ENCODE data around the gene YWHAH. TPM values are rescaled to one million over a fixed set of nuclear protein-coding genes. Genes with fewer than 3 reads are reported as not detected.
"Not testable (repeated sequence)": the region's sequence is repeated elsewhere in the genome, so short reads cannot be mapped to it uniquely, and the experiment has no call there.

The YWHAH gene
- total RNA-seq, 1 donor from 2014 or later: 110 TPM

GRCh38 chr22:31973739-31974138, 29.4 kb downstream of the YWHAH start:
- H3K4me3 Mint-ChIP-seq: no peak overlapping the region
- peaks cover 10% of the 10 kb centered on the region for H3K4me1 Mint-ChIP-seq (ENCODE audit: unreplicated experiment)
- DNase-seq (ENCODE audit: extremely low spot score, unreplicated experiment): no peak
- peaks cover 13% of the 10 kb centered on the region for H3K27me3 Mint-ChIP-seq
- no peaks in the 10 kb centered on the region for H3K9me3 Mint-ChIP-seq
- peak overlapping the region; percentile 27 for H3K27ac Mint-ChIP-seq
- H3K36me3 Mint-ChIP-seq: no peaks in the 10 kb centered on the region
- TF ChIP-seq CTCF (conservative IDR thresholded peaks at IDR 0.05): no peak

- peak overlapping the region; percentile 28 for H3K27ac Mint-ChIP-seq
- no peaks in the 10 kb centered on the region for H3K9me3 Mint-ChIP-seq
- H3K4me3 Mint-ChIP-seq: no peak overlapping the region
- H3K4me1 Mint-ChIP-seq (ENCODE audit: unreplicated experiment): peaks cover 4% of the 10 kb centered on the region
- TF ChIP-seq CTCF (conservative IDR thresholded peaks at IDR 0.05): peak; percentile 83
- no peaks in the 10 kb centered on the region for H3K36me3 Mint-ChIP-seq
- peak; percentile 77 for DNase-seq (ENCODE audit: extremely low spot score, unreplicated experiment)
- peaks cover 9% of the 10 kb centered on the region for H3K27me3 Mint-ChIP-seq
These were observed 33.0 kb downstream of the YWHAH start for GRCh38 chr22:31977141-31977841.

- H3K4me1 Mint-ChIP-seq (ENCODE audit: unreplicated experiment): peaks cover 4% of the 10 kb centered on the region
- H3K4me3 Mint-ChIP-seq: no peak overlapping the region
- no peak overlapping the region for H3K27ac Mint-ChIP-seq
- peaks cover 9% of the 10 kb centered on the region for H3K27me3 Mint-ChIP-seq
- no peaks in the 10 kb centered on the region for H3K9me3 Mint-ChIP-seq
- TF ChIP-seq CTCF (conservative IDR thresholded peaks at IDR 0.05): no peak
- H3K36me3 Mint-ChIP-seq: no peaks in the 10 kb centered on the region
- no peak for DNase-seq (ENCODE audit: extremely low spot score, unreplicated experiment)
These were observed 33.6 kb downstream of the YWHAH start for GRCh38 chr22:31977939-31978338.

GRCh38 chr22:31980628-31981027, 36.3 kb downstream of the YWHAH start:
- H3K9me3 Mint-ChIP-seq: no peaks in the 10 kb centered on the region
- no peak overlapping the region for H3K4me3 Mint-ChIP-seq
- H3K27ac Mint-ChIP-seq: no peak overlapping the region
- TF ChIP-seq CTCF (conservative IDR thresholded peaks at IDR 0.05): no peak
- no peak for DNase-seq (ENCODE audit: extremely low spot score, unreplicated experiment)
- H3K36me3 Mint-ChIP-seq: no peaks in the 10 kb centered on the region
- peaks cover 4% of the 10 kb centered on the region for H3K4me1 Mint-ChIP-seq (ENCODE audit: unreplicated experiment)
- H3K27me3 Mint-ChIP-seq: no peaks in the 10 kb centered on the region

- not testable (repeated sequence) for H3K4me1 Mint-ChIP-seq (ENCODE audit: unreplicated experiment); H3K27me3 Mint-ChIP-seq; H3K36me3 Mint-ChIP-seq; H3K4me3 Mint-ChIP-seq; DNase-seq (ENCODE audit: extremely low spot score, unreplicated experiment); H3K9me3 Mint-ChIP-seq; H3K27ac Mint-ChIP-seq
These were observed 37.6 kb downstream of the YWHAH start for GRCh38 chr22:31981976-31982375.

- no peak for DNase-seq (ENCODE audit: extremely low spot score, unreplicated experiment)
- H3K27me3 Mint-ChIP-seq: no peaks in the 10 kb centered on the region
- TF ChIP-seq CTCF (conservative IDR thresholded peaks at IDR 0.05): no peak
- no peaks in the 10 kb centered on the region for H3K36me3 Mint-ChIP-seq
- H3K27ac Mint-ChIP-seq: no peak overlapping the region
- no peak overlapping the region for H3K4me3 Mint-ChIP-seq
- no peaks in the 10 kb centered on the region for H3K4me1 Mint-ChIP-seq (ENCODE audit: unreplicated experiment)
- H3K9me3 Mint-ChIP-seq: no peaks in the 10 kb centered on the region
These were observed 39.7 kb downstream of the YWHAH start for GRCh38 chr22:31983911-31984656.

All from type B pancreatic cell (in vitro differentiated cells).